Smooth muscle cell (in vitro differentiated cells): ENCODE measurements around the gene BAD. TPM values are rescaled to one million over a fixed set of nuclear protein-coding genes. Genes with fewer than 3 reads are reported as not detected.

Experiments
- DNase-seq: peaks from one replicate; lab custom pipeline; 2025; ENCODE audit not compliant: unreplicated experiment; lab: John Stamatoyannopoulos, UW
- H2AFZ ChIP-seq: fragments of 200-600 bp; sonication (generic); 2 replicates; pipeline ENCODE4 v1.6.0; 2016; ENCODE audit warnings: antibody characterized with exemption, low read depth, mild to moderate bottlenecking
- H3F3A ChIP-seq: fragments of 200-600 bp; sonication (generic); 2 replicates; pipeline ENCODE4 v1.6.0; 2017; ENCODE audit warnings: antibody characterized with exemption, low read depth
- H3K27ac ChIP-seq: fragments of 200-600 bp; sonication (generic); 2 replicates; pipeline ENCODE4 v1.5.1; 2016; ENCODE audit warnings: low read depth, mild to moderate bottlenecking
- H3K27me3 ChIP-seq: fragments of 200-600 bp; sonication (generic); 2 replicates; pipeline ENCODE4 v1.6.1; 2016; ENCODE audit warnings: low read depth, mild to moderate bottlenecking
- H3K36me3 ChIP-seq: fragments of 200-600 bp; sonication (generic); 2 replicates; pipeline ENCODE4 v1.5.1; 2016; ENCODE audit warnings: low read depth
- H3K4me1 ChIP-seq: fragments of 200-600 bp; sonication (generic); 2 replicates; pipeline ENCODE4 v1.5.1; 2016; ENCODE audit warnings: low read depth
- H3K4me2 ChIP-seq: fragments of 200-600 bp; sonication (generic); 2 replicates; pipeline ENCODE4 v1.6.0; 2016; ENCODE audit warnings: mild to moderate bottlenecking
- H3K4me3 ChIP-seq: fragments of 200-600 bp; sonication (generic); 2 replicates; pipeline ENCODE4 v1.5.1; 2016; ENCODE audit warnings: mild to moderate bottlenecking
- H3K79me2 ChIP-seq: fragments of 200-600 bp; sonication (generic); 2 replicates; pipeline ENCODE4 v1.6.0; 2016; ENCODE audit warnings: low read depth, mild to moderate bottlenecking
- H3K9ac ChIP-seq: fragments of 200-600 bp; sonication (generic); 2 replicates; pipeline ENCODE4 v1.6.0; 2016; ENCODE audit warnings: low read depth
- H3K9me3 ChIP-seq: fragments of 200-600 bp; sonication (generic); replicated peaks from 2 replicates; pipeline ENCODE4 v1.5.1; 2016; ENCODE audit warnings: low read depth
- H4K20me1 ChIP-seq: fragments of 200-600 bp; sonication (generic); 2 replicates; pipeline ENCODE4 v1.6.0; 2016; ENCODE audit warnings: low read depth
- WGBS: methylation state at CpG from one replicate; pipeline ENCODE4 v1.1.7; 2016; ENCODE audit warnings: low lambda C conversion rate; 5-methylcytosine and 5-hydroxymethylcytosine counted together
- polyA plus RNA-seq: library from polyadenylated mRNA; unstranded; fragments of >200 nt; fragmentation: Nextera tagmentation; extraction: Ambion mirVana; gene quantifications from 2 replicates; pipeline ENCODE4 v1.2.1, GENCODE V29; 2016
- small RNA-seq: library from RNA; depleted of rRNA; stranded (forward); fragments of <200 nt; gene quantifications from one replicate; pipeline ENCODE3, GENCODE V24; 2014
- total RNA-seq: library from RNA; depleted of rRNA; stranded (reverse); fragments of >200 nt; gene quantifications from 2 replicates; pipeline ENCODE4 v1.2.3, GENCODE V29; 2014
- TF ChIP-seq, protein P1 (sequence below): fragments of 200-600 bp; sonication (generic); IDR thresholded peaks from 2 replicates; pipeline ENCODE4 v1.5.1; 2017; ENCODE audit warnings: borderline replicate concordance, mild to moderate bottlenecking, antibody characterized with exemption; ENCODE audit not compliant: insufficient read depth, poor library complexity, severe bottlenecking

The BAD gene
- total and polyA plus RNA-seq, 2 experiments from 2014 or later, result 65.8 to 117 TPM

- H2AFZ ChIP-seq, result no peak overlapping the region
- H3F3A ChIP-seq, result no peaks in the 10 kb centered on the region
- H3K4me3 ChIP-seq, result no peak overlapping the region
- no peak overlapping the region for H3K27ac ChIP-seq
- no peak for DNase-seq
- H3K79me2 ChIP-seq, result peaks cover 15% of the 10 kb centered on the region
- H4K20me1 ChIP-seq, result no peaks in the 10 kb centered on the region
- no peaks in the 10 kb centered on the region for H3K36me3 ChIP-seq
- no peak overlapping the region for H3K4me2 ChIP-seq
- no peaks in the 10 kb centered on the region for H3K9me3 ChIP-seq
- H3K27me3 ChIP-seq, result no peaks in the 10 kb centered on the region
- H3K9ac ChIP-seq, result no peak overlapping the region
- peaks cover 10% of the 10 kb centered on the region for H3K4me1 ChIP-seq
- TF ChIP-seq, protein P1, sequence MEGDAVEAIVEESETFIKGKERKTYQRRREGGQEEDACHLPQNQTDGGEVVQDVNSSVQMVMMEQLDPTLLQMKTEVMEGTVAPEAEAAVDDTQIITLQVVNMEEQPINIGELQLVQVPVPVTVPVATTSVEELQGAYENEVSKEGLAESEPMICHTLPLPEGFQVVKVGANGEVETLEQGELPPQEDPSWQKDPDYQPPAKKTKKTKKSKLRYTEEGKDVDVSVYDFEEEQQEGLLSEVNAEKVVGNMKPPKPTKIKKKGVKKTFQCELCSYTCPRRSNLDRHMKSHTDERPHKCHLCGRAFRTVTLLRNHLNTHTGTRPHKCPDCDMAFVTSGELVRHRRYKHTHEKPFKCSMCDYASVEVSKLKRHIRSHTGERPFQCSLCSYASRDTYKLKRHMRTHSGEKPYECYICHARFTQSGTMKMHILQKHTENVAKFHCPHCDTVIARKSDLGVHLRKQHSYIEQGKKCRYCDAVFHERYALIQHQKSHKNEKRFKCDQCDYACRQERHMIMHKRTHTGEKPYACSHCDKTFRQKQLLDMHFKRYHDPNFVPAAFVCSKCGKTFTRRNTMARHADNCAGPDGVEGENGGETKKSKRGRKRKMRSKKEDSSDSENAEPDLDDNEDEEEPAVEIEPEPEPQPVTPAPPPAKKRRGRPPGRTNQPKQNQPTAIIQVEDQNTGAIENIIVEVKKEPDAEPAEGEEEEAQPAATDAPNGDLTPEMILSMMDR, result no peak
- 94% methylated on average over 9 of the region's 9 CpGs for WGBS
These were observed 61.8 kb downstream of the BAD start for GRCh38 chr11:64222651-64223000.

GRCh38 chr11:64220798-64221197, 63.7 kb downstream of the BAD start:
- TF ChIP-seq, protein P1, result no peak
- H3K4me1 ChIP-seq, result no peaks in the 10 kb centered on the region

GRCh38 chr11:64220271-64220670, 64.2 kb downstream of the BAD start:
- H3K4me2 ChIP-seq, result no peak overlapping the region
- H3K4me1 ChIP-seq, result no peaks in the 10 kb centered on the region
- H3K4me3 ChIP-seq, result no peak overlapping the region
- TF ChIP-seq, protein P1, result no peak
- H3F3A ChIP-seq, result no peaks in the 10 kb centered on the region
- no peaks in the 10 kb centered on the region for H3K9me3 ChIP-seq
- H3K36me3 ChIP-seq, result no peaks in the 10 kb centered on the region
- H3K9ac ChIP-seq, result no peak overlapping the region
- H3K27me3 ChIP-seq, result no peaks in the 10 kb centered on the region
- DNase-seq, result no peak
- H3K79me2 ChIP-seq, result no peaks in the 10 kb centered on the region
- WGBS, result 98% methylated on average over 15 of the region's 17 CpGs
- no peak overlapping the region for H2AFZ ChIP-seq
- no peak overlapping the region for H3K27ac ChIP-seq
- no peaks in the 10 kb centered on the region for H4K20me1 ChIP-seq

More at GRCh38 chr11:64220798-64221197, 63.7 kb downstream of the BAD start:
- H3K27me3 ChIP-seq, result no peaks in the 10 kb centered on the region
- WGBS, result 97% methylated on average over 13 of the region's 14 CpGs
- no peaks in the 10 kb centered on the region for H4K20me1 ChIP-seq
- no peaks in the 10 kb centered on the region for H3K79me2 ChIP-seq
- H3F3A ChIP-seq, result no peaks in the 10 kb centered on the region
- no peaks in the 10 kb centered on the region for H3K36me3 ChIP-seq
- no peak overlapping the region for H3K9ac ChIP-seq
- H3K4me2 ChIP-seq, result no peak overlapping the region
- no peak overlapping the region for H3K27ac ChIP-seq
- no peak for DNase-seq
- no peak overlapping the region for H3K4me3 ChIP-seq
- no peak overlapping the region for H2AFZ ChIP-seq
- no peaks in the 10 kb centered on the region for H3K9me3 ChIP-seq

Small RNA genes lying within 50 kb of the gene (small RNA-seq; reads per million reads assigned to genes)
- gene RF00019, result not detected

Other genes with a start within 250 kb of the BAD start
- gene FLRT1, start 248.7 kb downstream of the BAD start, total RNA-seq, result 0.76 TPM in 1 of 2 replicates, not detected in the other
- gene FLRT1, start 248.7 kb downstream of the BAD start, polyA plus RNA-seq, result 0.26 and 0.32 TPM in 2 replicates
- 9.2 and 57.9 TPM in 2 replicates for gene MACROD1, start 118.6 kb downstream of the BAD start, total RNA-seq
- gene MACROD1, start 118.6 kb downstream of the BAD start, polyA plus RNA-seq, result 32.6 and 35.2 TPM in 2 replicates
- 103 and 114 TPM in 2 replicates for gene STIP1, start 98.5 kb downstream of the BAD start, total RNA-seq
- gene STIP1, start 98.5 kb downstream of the BAD start, polyA plus RNA-seq, result 117 and 129 TPM in 2 replicates
- gene FERMT3, start 77.9 kb downstream of the BAD start, total RNA-seq, result 0.18 and 1.2 TPM in 2 replicates
- 2.4 and 3.7 TPM in 2 replicates for gene FERMT3, start 77.9 kb downstream of the BAD start, polyA plus RNA-seq
- 52.6 and 66.1 TPM in 2 replicates for gene TRPT1, start 58.5 kb downstream of the BAD start, total RNA-seq
- gene TRPT1, start 58.5 kb downstream of the BAD start, polyA plus RNA-seq, result 65.6 and 78.5 TPM in 2 replicates
- 50.6 and 51.5 TPM in 2 replicates for gene NUDT22, start 58.4 kb downstream of the BAD start, total RNA-seq
- gene NUDT22, start 58.4 kb downstream of the BAD start, polyA plus RNA-seq, result 76.8 and 82.1 TPM in 2 replicates
- 14.5 and 14.7 TPM in 2 replicates for gene DNAJC4, start 54.1 kb downstream of the BAD start, total RNA-seq
- gene DNAJC4, start 54.1 kb downstream of the BAD start, polyA plus RNA-seq, result 76.7 and 78.5 TPM in 2 replicates
- 20.0 and 27.9 TPM in 2 replicates for gene VEGFB, start 50.1 kb downstream of the BAD start, total RNA-seq
- gene VEGFB, start 50.1 kb downstream of the BAD start, polyA plus RNA-seq, result 94.4 and 96.5 TPM in 2 replicates
- gene FKBP2, start 43.6 kb downstream of the BAD start, total RNA-seq, result 31.0 and 51.3 TPM in 2 replicates
- gene FKBP2, start 43.6 kb downstream of the BAD start, polyA plus RNA-seq, result 231 and 246 TPM in 2 replicates
- 213 and 242 TPM in 2 replicates for gene PPP1R14B, start 37.7 kb downstream of the BAD start, total RNA-seq
- gene PPP1R14B, start 37.7 kb downstream of the BAD start, polyA plus RNA-seq, result 530 and 589 TPM in 2 replicates
- gene PLCB3, start 33.1 kb downstream of the BAD start, total RNA-seq, result 15.0 and 17.1 TPM in 2 replicates
- gene PLCB3, start 33.1 kb downstream of the BAD start, polyA plus RNA-seq, result 14.8 and 15.6 TPM in 2 replicates
- 17.3 and 19.6 TPM in 2 replicates for gene GPR137, start 1.2 kb upstream of the BAD start, total RNA-seq
- gene GPR137, start 1.2 kb upstream of the BAD start, polyA plus RNA-seq, result 63.6 and 69.0 TPM in 2 replicates
- not detected in 2 replicates for gene KCNK4, start 6.6 kb upstream of the BAD start, total RNA-seq
- not detected in 2 replicates for gene KCNK4, start 6.6 kb upstream of the BAD start, polyA plus RNA-seq
- not detected in 2 replicates for gene CATSPERZ, start 15.7 kb upstream of the BAD start, total RNA-seq
- gene CATSPERZ, start 15.7 kb upstream of the BAD start, polyA plus RNA-seq, result not detected in 2 replicates
- 7.7 and 8.0 TPM in 2 replicates for gene ESRRA, start 20.9 kb upstream of the BAD start, total RNA-seq
- gene ESRRA, start 20.9 kb upstream of the BAD start, polyA plus RNA-seq, result 16.7 and 29.4 TPM in 2 replicates
- gene TRMT112, start 32.9 kb upstream of the BAD start, total RNA-seq, result 218 and 285 TPM in 2 replicates
- gene TRMT112, start 32.9 kb upstream of the BAD start, polyA plus RNA-seq, result 327 and 353 TPM in 2 replicates
- gene PRDX5, start 33.5 kb upstream of the BAD start, total RNA-seq, result 169 and 209 TPM in 2 replicates
- gene PRDX5, start 33.5 kb upstream of the BAD start, polyA plus RNA-seq, result 461 and 474 TPM in 2 replicates
- 0.22 and 2.2 TPM in 2 replicates for gene CCDC88B, start 55.5 kb upstream of the BAD start, total RNA-seq
- 2.2 and 3.4 TPM in 2 replicates for gene CCDC88B, start 55.5 kb upstream of the BAD start, polyA plus RNA-seq
- gene RPS6KA4, start 74.5 kb upstream of the BAD start, total RNA-seq, result 19.5 and 21.8 TPM in 2 replicates
- 40.0 and 42.9 TPM in 2 replicates for gene RPS6KA4, start 74.5 kb upstream of the BAD start, polyA plus RNA-seq